Measurements from ENCODE around the gene RYR3.
A peak's percentile ranks its signal among the peaks of the same experiment; 100 is the strongest.

Gene RYR3

DNA sequence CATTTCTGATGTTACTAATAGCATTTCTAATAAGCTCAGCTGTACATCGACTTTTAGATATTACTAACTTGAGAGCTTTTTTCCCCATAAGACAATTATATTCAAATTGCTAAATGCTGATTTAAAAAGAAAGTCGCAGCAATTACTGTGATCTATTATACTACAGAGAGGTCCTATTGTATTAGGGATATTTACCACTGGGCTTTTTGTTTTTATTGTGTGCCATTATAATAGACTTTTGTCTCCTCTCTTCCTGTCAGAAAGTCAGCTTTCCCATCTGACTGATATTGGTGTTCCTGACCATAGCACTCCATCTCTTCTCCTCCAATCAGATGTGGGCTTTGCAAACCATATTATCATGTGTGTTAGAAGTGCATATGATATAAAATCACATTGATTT, 27.2 kb upstream of the RYR3 start:
- DNase-seq = no peak
- ChIA-PET POLR2A (no interaction called here), CTCF (interaction anchor here (1.9 to 2.7 kb wide), 2 partner anchors 9 to 417 kb away, joined by 6 read pairs; no protein-coding TSS in a partner anchor)
- Histone ChIP-seq H3K9me3 (ENCODE audit: control extremely low read depth in 1 of 5, control insufficient read depth in 4 of 5, insufficient read depth in 2 of 5, low read depth in 1 of 5, low read length in 4 of 5) (no peaks in the 10 kb centered on the region), H3K27me3 (replicated peaks in 2 of 5; ENCODE audit: control insufficient read depth in 4 of 5, insufficient read depth in 5 of 5, low read length in 4 of 5) (no peaks in the 10 kb centered on the region), H3K27ac (ENCODE audit: insufficient read depth in 1 of 2, low read depth in 1 of 2, low read length in 2 of 2, poor library complexity in 1 of 2, severe bottlenecking in 2 of 2) (no peak overlapping the region), H3K4me1 (ENCODE audit: control extremely low read depth in 1 of 4, control insufficient read depth in 4 of 4, insufficient read depth in 4 of 4, low read length in 3 of 4) (no peaks in the 10 kb centered on the region), H3K4me3 (ENCODE audit: control insufficient read depth in 1 of 7, extremely low read depth in 1 of 7, insufficient read depth in 4 of 7, low read depth in 2 of 7, low read length in 6 of 7) (no peak overlapping the region), H3K36me3 (ENCODE audit: control insufficient read depth in 4 of 4, insufficient read depth in 4 of 4, low read length in 3 of 4) (no peaks in the 10 kb centered on the region)
- no CpG with 5 or more reads among the region's 2 CpGs for WGBS (ENCODE audit: insufficient coverage)

- Histone ChIP-seq H3K4me3 (ENCODE audit: control insufficient read depth in 1 of 7, extremely low read depth in 1 of 7, insufficient read depth in 4 of 7, low read depth in 2 of 7, low read length in 6 of 7) (no peak overlapping the region), H3K4me1 (ENCODE audit: control extremely low read depth in 1 of 4, control insufficient read depth in 4 of 4, insufficient read depth in 4 of 4, low read length in 3 of 4) (no peaks in the 10 kb centered on the region), H3K27me3 (replicated peaks in 2 of 5; ENCODE audit: control insufficient read depth in 4 of 5, insufficient read depth in 5 of 5, low read length in 4 of 5) (peaks cover 0 to 3% (median 0%) of the 10 kb centered on the region in 5 experiments), H3K36me3 (ENCODE audit: control insufficient read depth in 4 of 4, insufficient read depth in 4 of 4, low read length in 3 of 4) (no peaks in the 10 kb centered on the region), H3K27ac (ENCODE audit: insufficient read depth in 1 of 2, low read depth in 1 of 2, low read length in 2 of 2, poor library complexity in 1 of 2, severe bottlenecking in 2 of 2) (no peak overlapping the region), H3K9me3 (ENCODE audit: control extremely low read depth in 1 of 5, control insufficient read depth in 4 of 5, insufficient read depth in 2 of 5, low read depth in 1 of 5, low read length in 4 of 5) (no peaks in the 10 kb centered on the region)
- no peak for DNase-seq
- ChIA-PET POLR2A (interaction anchor here (0.6 kb wide), 1 partner anchor 384 kb away, joined by 4 read pairs; no protein-coding TSS in a partner anchor), CTCF (interaction anchor here (1.9 kb wide), 1 partner anchor 9 kb away, joined by 6 read pairs; no protein-coding TSS in a partner anchor)
- 100% methylated on average over 1 of the region's 1 CpG for WGBS (ENCODE audit: insufficient coverage)
Measured at GRCh38 chr15:33284336-33284735, 26.4 kb upstream of the RYR3 start.

DNA sequence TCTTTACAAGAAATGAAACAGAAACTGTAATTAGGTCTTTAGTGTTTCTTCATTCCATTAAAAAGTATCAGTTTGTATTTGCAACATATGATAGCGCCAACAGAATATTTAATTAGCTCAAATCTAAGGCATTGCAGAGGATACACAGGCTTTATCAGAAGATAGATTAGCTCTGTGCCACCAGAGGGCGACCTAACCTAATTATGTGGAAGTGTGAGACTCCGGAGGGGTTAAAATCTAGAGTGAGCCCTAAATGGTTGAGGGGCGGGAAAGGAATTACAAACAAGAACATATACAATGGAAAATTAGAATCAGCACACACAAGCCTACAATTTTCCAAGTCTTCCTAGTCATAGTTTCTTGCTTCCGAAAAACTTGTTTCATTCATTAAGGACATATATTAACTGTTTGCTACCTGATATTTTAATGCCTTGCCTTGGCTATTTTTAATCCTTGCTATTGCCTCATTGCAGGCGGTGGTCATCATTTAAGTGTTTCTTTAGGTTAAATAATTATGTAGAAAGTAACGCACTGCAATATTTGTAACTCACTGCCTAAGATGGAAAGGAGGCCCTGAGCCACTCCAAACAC, 18.0 kb upstream of the RYR3 start:
- peaks cover 0 to 3% (median 0%) of the 10 kb centered on the region in 5 experiments for H3K27me3 ChIP-seq (replicated peaks in 2 of 5; ENCODE audit: control insufficient read depth in 4 of 5, insufficient read depth in 5 of 5, low read length in 4 of 5)
- no peak overlapping the region for H3K4me3 ChIP-seq (ENCODE audit: control insufficient read depth in 1 of 7, extremely low read depth in 1 of 7, insufficient read depth in 4 of 7, low read depth in 2 of 7, low read length in 6 of 7)
- no peaks in the 10 kb centered on the region for H3K4me1 ChIP-seq (ENCODE audit: control extremely low read depth in 1 of 4, control insufficient read depth in 4 of 4, insufficient read depth in 4 of 4, low read length in 3 of 4)
- 100% methylated on average over 1 of the region's 7 CpGs for WGBS (ENCODE audit: insufficient coverage)
- CTCF ChIA-PET = interaction anchor here (0.7 to 8.6 kb wide), 27 partner anchors 9 to 499 kb away, joined by 3 to 71 read pairs (median 4); no protein-coding TSS in a partner anchor
- H3K9me3 ChIP-seq (ENCODE audit: control extremely low read depth in 1 of 5, control insufficient read depth in 4 of 5, insufficient read depth in 2 of 5, low read depth in 1 of 5, low read length in 4 of 5) = no peaks in the 10 kb centered on the region
- POLR2A ChIA-PET = no interaction called here
- H3K27ac ChIP-seq (ENCODE audit: insufficient read depth in 1 of 2, low read depth in 1 of 2, low read length in 2 of 2, poor library complexity in 1 of 2, severe bottlenecking in 2 of 2) = no peak overlapping the region
- peak; percentile 64 to 83 (median 76) for DNase-seq
- H3K36me3 ChIP-seq (ENCODE audit: control insufficient read depth in 4 of 4, insufficient read depth in 4 of 4, low read length in 3 of 4) = no peaks in the 10 kb centered on the region

GRCh38 chr15:33293713-33294334, 16.9 kb upstream of the RYR3 start:
- CTCF ChIA-PET = interaction anchor here (0.6 to 8.6 kb wide), 12 partner anchors 10 to 441 kb away, joined by 3 to 71 read pairs (median 4); no protein-coding TSS in a partner anchor
- Histone ChIP-seq H3K9me3 (ENCODE audit: control extremely low read depth in 1 of 5, control insufficient read depth in 4 of 5, insufficient read depth in 2 of 5, low read depth in 1 of 5, low read length in 4 of 5) (no peaks in the 10 kb centered on the region), H3K4me1 (ENCODE audit: control extremely low read depth in 1 of 4, control insufficient read depth in 4 of 4, insufficient read depth in 4 of 4, low read length in 3 of 4) (no peaks in the 10 kb centered on the region), H3K4me3 (ENCODE audit: control insufficient read depth in 1 of 7, extremely low read depth in 1 of 7, insufficient read depth in 4 of 7, low read depth in 2 of 7, low read length in 6 of 7) (no peak overlapping the region), H3K27me3 (replicated peaks in 2 of 5; ENCODE audit: control insufficient read depth in 4 of 5, insufficient read depth in 5 of 5, low read length in 4 of 5) (peaks cover 0 to 3% (median 0%) of the 10 kb centered on the region in 5 experiments), H3K36me3 (ENCODE audit: control insufficient read depth in 4 of 4, insufficient read depth in 4 of 4, low read length in 3 of 4) (no peaks in the 10 kb centered on the region), H3K27ac (ENCODE audit: insufficient read depth in 1 of 2, low read depth in 1 of 2, low read length in 2 of 2, poor library complexity in 1 of 2, severe bottlenecking in 2 of 2) (no peak overlapping the region)
- POLR2A ChIA-PET = no interaction called here
- 98% methylated on average over 19 of the region's 19 CpGs for WGBS (ENCODE audit: insufficient coverage)
- no peak for DNase-seq

DNA sequence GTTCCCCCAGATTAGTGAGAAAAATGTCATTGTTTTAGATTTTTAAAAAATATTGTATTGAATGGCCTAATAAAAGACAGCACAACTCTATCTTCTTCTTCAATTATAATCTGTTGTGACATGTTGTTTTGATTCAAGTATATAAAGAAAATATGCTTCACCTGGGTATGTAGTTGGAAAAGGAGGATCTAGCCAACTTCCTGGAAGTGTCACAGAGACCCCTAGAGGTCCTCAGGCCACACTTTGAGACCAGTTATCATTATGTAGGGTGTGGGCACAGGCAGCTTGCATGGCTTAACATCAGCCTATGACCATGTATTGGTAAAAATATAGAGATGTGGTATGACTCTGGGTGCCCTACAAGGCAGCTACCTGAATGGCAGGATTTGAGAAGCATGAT, 14.7 kb upstream of the RYR3 start:
- Histone ChIP-seq H3K4me1 (ENCODE audit: control extremely low read depth in 1 of 4, control insufficient read depth in 4 of 4, insufficient read depth in 4 of 4, low read length in 3 of 4) (no peaks in the 10 kb centered on the region), H3K27ac (ENCODE audit: insufficient read depth in 1 of 2, low read depth in 1 of 2, low read length in 2 of 2, poor library complexity in 1 of 2, severe bottlenecking in 2 of 2) (no peak overlapping the region), H3K4me3 (ENCODE audit: control insufficient read depth in 1 of 7, extremely low read depth in 1 of 7, insufficient read depth in 4 of 7, low read depth in 2 of 7, low read length in 6 of 7) (no peak overlapping the region), H3K36me3 (ENCODE audit: control insufficient read depth in 4 of 4, insufficient read depth in 4 of 4, low read length in 3 of 4) (no peaks in the 10 kb centered on the region), H3K27me3 (replicated peaks in 2 of 5; ENCODE audit: control insufficient read depth in 4 of 5, insufficient read depth in 5 of 5, low read length in 4 of 5) (no peaks in the 10 kb centered on the region), H3K9me3 (ENCODE audit: control extremely low read depth in 1 of 5, control insufficient read depth in 4 of 5, insufficient read depth in 2 of 5, low read depth in 1 of 5, low read length in 4 of 5) (no peaks in the 10 kb centered on the region)
- ChIA-PET CTCF (interaction anchor here (2.1 kb wide), 1 partner anchor 17 kb away, joined by 5 read pairs; no protein-coding TSS in a partner anchor), POLR2A (no interaction called here)
- DNase-seq = no peak

GRCh38 chr15:33296856-33297255, 13.9 kb upstream of the RYR3 start:
- 100% methylated on average over 1 of the region's 2 CpGs for WGBS (ENCODE audit: insufficient coverage)
- Histone ChIP-seq H3K4me3 (ENCODE audit: control insufficient read depth in 1 of 7, extremely low read depth in 1 of 7, insufficient read depth in 4 of 7, low read depth in 2 of 7, low read length in 6 of 7) (no peak overlapping the region), H3K36me3 (ENCODE audit: control insufficient read depth in 4 of 4, insufficient read depth in 4 of 4, low read length in 3 of 4) (no peaks in the 10 kb centered on the region), H3K27ac (ENCODE audit: insufficient read depth in 1 of 2, low read depth in 1 of 2, low read length in 2 of 2, poor library complexity in 1 of 2, severe bottlenecking in 2 of 2) (no peak overlapping the region), H3K9me3 (ENCODE audit: control extremely low read depth in 1 of 5, control insufficient read depth in 4 of 5, insufficient read depth in 2 of 5, low read depth in 1 of 5, low read length in 4 of 5) (no peaks in the 10 kb centered on the region), H3K4me1 (ENCODE audit: control extremely low read depth in 1 of 4, control insufficient read depth in 4 of 4, insufficient read depth in 4 of 4, low read length in 3 of 4) (no peaks in the 10 kb centered on the region), H3K27me3 (replicated peaks in 2 of 5; ENCODE audit: control insufficient read depth in 4 of 5, insufficient read depth in 5 of 5, low read length in 4 of 5) (no peaks in the 10 kb centered on the region)
- no peak for DNase-seq
- ChIA-PET POLR2A (no interaction called here), CTCF (interaction anchor here (0.8 to 2.1 kb wide), 3 partner anchors 10 to 210 kb away, joined by 3 to 5 read pairs (median 5); no protein-coding TSS in a partner anchor)

DNA sequence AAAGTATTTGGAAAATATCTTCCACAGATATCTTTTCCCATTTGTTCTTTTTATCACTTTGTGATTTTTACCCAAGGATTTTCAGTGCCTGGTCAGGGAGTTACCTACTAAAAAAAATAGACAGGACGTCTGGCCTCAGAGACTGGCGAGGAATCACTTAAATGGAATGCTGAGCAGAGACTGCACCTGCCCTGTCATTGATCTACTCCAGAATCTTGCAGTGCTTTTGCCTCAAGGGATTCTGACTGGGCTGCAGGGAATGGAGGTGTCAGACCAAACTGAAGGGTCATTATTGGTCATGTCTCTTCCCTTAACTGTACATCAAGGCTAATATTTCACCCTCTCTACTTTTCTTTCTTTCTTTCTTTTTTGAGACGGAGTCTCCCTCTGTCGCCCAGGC, 12.1 kb upstream of the RYR3 start:
- Histone ChIP-seq H3K36me3 (ENCODE audit: control insufficient read depth in 4 of 4, insufficient read depth in 4 of 4, low read length in 3 of 4) (no peaks in the 10 kb centered on the region), H3K9me3 (ENCODE audit: control extremely low read depth in 1 of 5, control insufficient read depth in 4 of 5, insufficient read depth in 2 of 5, low read depth in 1 of 5, low read length in 4 of 5) (no peaks in the 10 kb centered on the region), H3K4me1 (ENCODE audit: control extremely low read depth in 1 of 4, control insufficient read depth in 4 of 4, insufficient read depth in 4 of 4, low read length in 3 of 4) (no peaks in the 10 kb centered on the region), H3K27me3 (replicated peaks in 2 of 5; ENCODE audit: control insufficient read depth in 4 of 5, insufficient read depth in 5 of 5, low read length in 4 of 5) (peaks cover 0 to 4% (median 0%) of the 10 kb centered on the region in 5 experiments), H3K27ac (ENCODE audit: insufficient read depth in 1 of 2, low read depth in 1 of 2, low read length in 2 of 2, poor library complexity in 1 of 2, severe bottlenecking in 2 of 2) (no peak overlapping the region), H3K4me3 (ENCODE audit: control insufficient read depth in 1 of 7, extremely low read depth in 1 of 7, insufficient read depth in 4 of 7, low read depth in 2 of 7, low read length in 6 of 7) (no peak overlapping the region)
- ChIA-PET POLR2A (no interaction called here), CTCF (interaction anchor here (1.0 to 3.2 kb wide), 3 partner anchors 12 to 403 kb away, joined by 3 to 14 read pairs (median 5); no protein-coding TSS in a partner anchor)
- DNase-seq = no peak
- WGBS (ENCODE audit: insufficient coverage) = 98% methylated on average over 4 of the region's 4 CpGs
